Measurements from ENCODE around the gene CCDC181. TPM values are rescaled to one million over a fixed set of nuclear protein-coding genes. Genes with fewer than 3 reads are reported as not detected.

The CCDC181 gene
- total and polyA plus RNA-seq, 2 experiments from 2014 or later: 0.79 to 1.3 TPM

DNA sequence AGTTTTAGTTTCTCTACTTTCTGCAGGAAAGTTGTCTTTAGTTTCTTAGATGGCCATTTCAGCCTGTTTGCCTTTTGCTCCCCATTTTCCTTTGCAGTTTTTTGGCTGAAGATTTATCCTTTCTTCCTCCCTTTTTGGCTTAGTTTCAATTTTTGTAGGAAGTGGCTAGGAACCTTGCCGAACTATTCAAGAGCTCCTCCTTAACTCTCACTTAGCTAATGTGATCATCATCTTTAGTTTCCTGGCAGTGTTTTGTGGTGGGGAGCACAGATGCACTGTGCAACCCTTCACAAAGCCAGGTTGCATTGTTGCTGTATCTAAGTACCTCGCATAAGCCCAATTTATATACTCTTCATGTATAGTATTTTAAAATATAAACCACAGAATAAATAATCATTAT lies 28.8 kb upstream of the CCDC181 start:
- 87% methylated on average over 2 of the region's 2 CpGs for WGBS (ENCODE audit: low lambda C conversion rate, missing lambda C conversion rate)
- Histone ChIP-seq H3K79me2 (no peaks in the 10 kb centered on the region), H3K27me3 (no peaks in the 10 kb centered on the region), H3K27ac (no peak overlapping the region), H3K9me3 (ENCODE audit: low read depth) (peaks cover 4% of the 10 kb centered on the region), H2AFZ (no peak overlapping the region), H3K4me1 (ENCODE audit: insufficient read depth) (no peaks in the 10 kb centered on the region), H3K4me2 (no peak overlapping the region), H3K36me3 (replicated peaks; ENCODE audit: insufficient read depth, low read depth) (no peaks in the 10 kb centered on the region), H4K20me1 (ENCODE audit: insufficient read depth, poor library complexity, severe bottlenecking) (no peaks in the 10 kb centered on the region), H3K4me3 (no peak overlapping the region), H3K9me2 (replicated peaks; ENCODE audit: insufficient read depth) (no peaks in the 10 kb centered on the region)
- no peak for DNase-seq (ENCODE audit: low spot score)
- TF ChIP-seq CTCF (IDR thresholded peaks at IDR 0.05; ENCODE audit: poor library complexity): no peak
- no peak for TF ChIP-seq EZH2 (IDR thresholded peaks at IDR 0.05; ENCODE audit: borderline replicate concordance)
- TF ChIP-seq EZH2phosphoT487 (IDR thresholded peaks at IDR 0.05; ENCODE audit: low read depth, severe bottlenecking, unreplicated experiment): no peak

- no peak overlapping the region for H3K4me3 ChIP-seq
- H3K36me3 ChIP-seq (replicated peaks; ENCODE audit: insufficient read depth, low read depth): no peaks in the 10 kb centered on the region
- H2AFZ ChIP-seq: no peak overlapping the region
- no peaks in the 10 kb centered on the region for H3K9me2 ChIP-seq (replicated peaks; ENCODE audit: insufficient read depth)
- H3K9me3 ChIP-seq (ENCODE audit: low read depth): peaks cover 4% of the 10 kb centered on the region
- H3K4me1 ChIP-seq (ENCODE audit: insufficient read depth): no peaks in the 10 kb centered on the region
- no peak for DNase-seq (ENCODE audit: low spot score)
- no peak overlapping the region for H3K4me2 ChIP-seq
- H3K79me2 ChIP-seq: no peaks in the 10 kb centered on the region
- H3K27ac ChIP-seq: no peak overlapping the region
- no peak for TF ChIP-seq EZH2phosphoT487 (IDR thresholded peaks at IDR 0.05; ENCODE audit: low read depth, severe bottlenecking, unreplicated experiment)
- no peak for TF ChIP-seq CTCF (IDR thresholded peaks at IDR 0.05; ENCODE audit: poor library complexity)
- no peak for TF ChIP-seq EZH2 (IDR thresholded peaks at IDR 0.05; ENCODE audit: borderline replicate concordance)
- 100% methylated on average over 2 of the region's 2 CpGs for WGBS (ENCODE audit: low lambda C conversion rate, missing lambda C conversion rate)
- no peaks in the 10 kb centered on the region for H4K20me1 ChIP-seq (ENCODE audit: insufficient read depth, poor library complexity, severe bottlenecking)
- no peaks in the 10 kb centered on the region for H3K27me3 ChIP-seq
These were observed 25.6 kb upstream of the CCDC181 start for GRCh38 chr1:169452921-169453320.

- Histone ChIP-seq H3K4me1 (ENCODE audit: insufficient read depth) (no peaks in the 10 kb centered on the region), H3K9me2 (replicated peaks; ENCODE audit: insufficient read depth) (no peaks in the 10 kb centered on the region), H3K36me3 (replicated peaks; ENCODE audit: insufficient read depth, low read depth) (no peaks in the 10 kb centered on the region), H3K9me3 (ENCODE audit: low read depth) (no peaks in the 10 kb centered on the region), H3K27me3 (no peaks in the 10 kb centered on the region), H2AFZ (no peak overlapping the region), H3K4me3 (no peak overlapping the region), H3K4me2 (no peak overlapping the region), H4K20me1 (ENCODE audit: insufficient read depth, poor library complexity, severe bottlenecking) (no peaks in the 10 kb centered on the region), H3K27ac (no peak overlapping the region), H3K79me2 (no peaks in the 10 kb centered on the region)
- no peak for TF ChIP-seq EZH2 (IDR thresholded peaks at IDR 0.05; ENCODE audit: borderline replicate concordance)
- no peak for TF ChIP-seq EZH2phosphoT487 (IDR thresholded peaks at IDR 0.05; ENCODE audit: low read depth, severe bottlenecking, unreplicated experiment)
- TF ChIP-seq CTCF (IDR thresholded peaks at IDR 0.05; ENCODE audit: poor library complexity): no peak
- DNase-seq (ENCODE audit: low spot score): no peak
- 93% methylated on average over 1 of the region's 1 CpG for WGBS (ENCODE audit: low lambda C conversion rate, missing lambda C conversion rate)
These were observed 24.0 kb upstream of the CCDC181 start for GRCh38 chr1:169451218-169451824.
